OCI-M2 (cell line): ENCODE data around the gene TMCO4.
"Not testable (repeated sequence)": the region's sequence is repeated elsewhere in the genome, so short reads cannot be mapped to it uniquely, and the experiment has no call there.

Experiments
- DNase-seq: peaks from one replicate; lab custom pipeline; 2025; ENCODE audit not compliant: unreplicated experiment; lab: John Stamatoyannopoulos, UW

Gene TMCO4

GRCh38 chr1:19643602-19644394 is 155.9 kb downstream of the TMCO4 start, which contains the start of gene NBL1:
TSS of gene NBL1 (plus strand) at chr1:19644311. CDS start at chr1:19655031, 10,720 bp downstream.
- no peak for DNase-seq

- no peak for DNase-seq
Measured at GRCh38 chr1:19643121-19643520, 156.6 kb downstream of the TMCO4 start.

- DNase-seq: no peak
Measured at GRCh38 chr1:19640363-19641316, 159.1 kb downstream of the TMCO4 start.

- no peak for DNase-seq
Measured at GRCh38 chr1:19639999-19640362, 159.7 kb downstream of the TMCO4 start.

- DNase-seq: not testable (repeated sequence)
Measured at GRCh38 chr1:19639228-19639627, 160.5 kb downstream of the TMCO4 start.

GRCh38 chr1:19637606-19638005 is 162.1 kb downstream of the TMCO4 start:
- DNase-seq: no peak

- DNase-seq: not testable (repeated sequence)
Measured at GRCh38 chr1:19636749-19637148, 163.0 kb downstream of the TMCO4 start.

GRCh38 chr1:19636065-19636464 is 163.7 kb downstream of the TMCO4 start:
- no peak for DNase-seq

- DNase-seq: no peak
Measured at GRCh38 chr1:19635646-19636045, 164.1 kb downstream of the TMCO4 start.

- not testable (repeated sequence) for DNase-seq
Measured at GRCh38 chr1:19635064-19635463, 164.7 kb downstream of the TMCO4 start.

GRCh38 chr1:19633106-19633505 is 166.6 kb downstream of the TMCO4 start:
- DNase-seq: no peak
